Ishikawa (cell line): ENCODE measurements around the gene RPS5.
A peak's percentile ranks its signal among the peaks of the same experiment; 100 is the strongest.

ENCODE experiments used
- CEBPB ChIP-seq: IDR thresholded peaks from 2 replicates; pipeline ENCODE4 v1.6.1; 2012
- CREB1 ChIP-seq: IDR thresholded peaks from 2 replicates; pipeline ENCODE4 v1.6.1; 2012; ENCODE audit warnings: low read depth
- EGR1 ChIP-seq: IDR thresholded peaks from 2 replicates; pipeline ENCODE4 v1.6.1; 2012
- EP300 ChIP-seq: IDR thresholded peaks from 2 replicates; pipeline ENCODE4 v1.6.1; 2012; ENCODE audit warnings: borderline replicate concordance
- FOXM1 ChIP-seq: IDR thresholded peaks from 2 replicates; pipeline ENCODE4 v1.6.1; 2012; ENCODE audit warnings: low read depth, borderline replicate concordance
- NFIC ChIP-seq: IDR thresholded peaks from 2 replicates; pipeline ENCODE4 v1.6.1; 2012
- RAD21 ChIP-seq: IDR thresholded peaks from 2 replicates; pipeline ENCODE4 v1.6.1; 2012; ENCODE audit warnings: low read depth
- TAF1 ChIP-seq: IDR thresholded peaks from 2 replicates; pipeline ENCODE4 v1.6.1; 2012; ENCODE audit warnings: low read depth, mild to moderate bottlenecking
- TCF12 ChIP-seq: IDR thresholded peaks from 2 replicates; pipeline ENCODE4 v1.6.1; 2012; ENCODE audit warnings: low read depth
- TEAD4 ChIP-seq: IDR thresholded peaks from 2 replicates; pipeline ENCODE4 v1.6.1; 2012
- YY1 ChIP-seq: IDR thresholded peaks from 2 replicates; pipeline ENCODE4 v1.6.1; 2012; ENCODE audit warnings: low read depth
- ZBTB7A ChIP-seq: IDR thresholded peaks from 2 replicates; pipeline ENCODE4 v1.6.1; 2012; ENCODE audit warnings: low read depth
- TF ChIP-seq, protein P1 (sequence below): IDR thresholded peaks from 2 replicates; pipeline ENCODE4 v1.6.1; 2012
- TF ChIP-seq, protein P2 (sequence below): IDR thresholded peaks from 2 replicates; pipeline ENCODE4 v1.6.1; 2012; ENCODE audit warnings: low read depth, mild to moderate bottlenecking
- TF ChIP-seq, protein P3 (sequence below): IDR thresholded peaks from 2 replicates; pipeline ENCODE4 v1.6.1; 2012

RPS5 gene

DNA sequence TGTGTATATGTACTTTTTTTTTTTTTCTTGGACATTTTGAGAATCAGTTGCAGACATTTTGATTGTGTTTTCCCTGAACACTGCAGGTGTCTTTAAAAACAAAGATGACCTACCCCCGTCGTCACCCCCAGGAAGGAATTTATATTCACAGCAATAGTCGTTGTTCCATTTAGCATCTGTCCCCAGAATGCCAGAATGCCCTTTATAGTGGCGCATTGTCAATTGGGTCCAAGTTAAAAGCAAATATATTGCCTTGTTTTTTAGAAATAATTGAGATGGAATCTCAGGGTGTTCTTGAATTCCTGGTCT is 6.6 kb downstream of the RPS5 start:
- TF ChIP-seq, protein P1, sequence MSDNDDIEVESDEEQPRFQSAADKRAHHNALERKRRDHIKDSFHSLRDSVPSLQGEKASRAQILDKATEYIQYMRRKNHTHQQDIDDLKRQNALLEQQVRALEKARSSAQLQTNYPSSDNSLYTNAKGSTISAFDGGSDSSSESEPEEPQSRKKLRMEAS = no peak
- TF ChIP-seq TCF12 (no peak), NFIC (no peak), TEAD4 (no peak), CREB1 (no peak), TAF1 (no peak)
- TF ChIP-seq, protein P2, sequence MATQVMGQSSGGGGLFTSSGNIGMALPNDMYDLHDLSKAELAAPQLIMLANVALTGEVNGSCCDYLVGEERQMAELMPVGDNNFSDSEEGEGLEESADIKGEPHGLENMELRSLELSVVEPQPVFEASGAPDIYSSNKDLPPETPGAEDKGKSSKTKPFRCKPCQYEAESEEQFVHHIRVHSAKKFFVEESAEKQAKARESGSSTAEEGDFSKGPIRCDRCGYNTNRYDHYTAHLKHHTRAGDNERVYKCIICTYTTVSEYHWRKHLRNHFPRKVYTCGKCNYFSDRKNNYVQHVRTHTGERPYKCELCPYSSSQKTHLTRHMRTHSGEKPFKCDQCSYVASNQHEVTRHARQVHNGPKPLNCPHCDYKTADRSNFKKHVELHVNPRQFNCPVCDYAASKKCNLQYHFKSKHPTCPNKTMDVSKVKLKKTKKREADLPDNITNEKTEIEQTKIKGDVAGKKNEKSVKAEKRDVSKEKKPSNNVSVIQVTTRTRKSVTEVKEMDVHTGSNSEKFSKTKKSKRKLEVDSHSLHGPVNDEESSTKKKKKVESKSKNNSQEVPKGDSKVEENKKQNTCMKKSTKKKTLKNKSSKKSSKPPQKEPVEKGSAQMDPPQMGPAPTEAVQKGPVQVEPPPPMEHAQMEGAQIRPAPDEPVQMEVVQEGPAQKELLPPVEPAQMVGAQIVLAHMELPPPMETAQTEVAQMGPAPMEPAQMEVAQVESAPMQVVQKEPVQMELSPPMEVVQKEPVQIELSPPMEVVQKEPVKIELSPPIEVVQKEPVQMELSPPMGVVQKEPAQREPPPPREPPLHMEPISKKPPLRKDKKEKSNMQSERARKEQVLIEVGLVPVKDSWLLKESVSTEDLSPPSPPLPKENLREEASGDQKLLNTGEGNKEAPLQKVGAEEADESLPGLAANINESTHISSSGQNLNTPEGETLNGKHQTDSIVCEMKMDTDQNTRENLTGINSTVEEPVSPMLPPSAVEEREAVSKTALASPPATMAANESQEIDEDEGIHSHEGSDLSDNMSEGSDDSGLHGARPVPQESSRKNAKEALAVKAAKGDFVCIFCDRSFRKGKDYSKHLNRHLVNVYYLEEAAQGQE = no peak

DNA sequence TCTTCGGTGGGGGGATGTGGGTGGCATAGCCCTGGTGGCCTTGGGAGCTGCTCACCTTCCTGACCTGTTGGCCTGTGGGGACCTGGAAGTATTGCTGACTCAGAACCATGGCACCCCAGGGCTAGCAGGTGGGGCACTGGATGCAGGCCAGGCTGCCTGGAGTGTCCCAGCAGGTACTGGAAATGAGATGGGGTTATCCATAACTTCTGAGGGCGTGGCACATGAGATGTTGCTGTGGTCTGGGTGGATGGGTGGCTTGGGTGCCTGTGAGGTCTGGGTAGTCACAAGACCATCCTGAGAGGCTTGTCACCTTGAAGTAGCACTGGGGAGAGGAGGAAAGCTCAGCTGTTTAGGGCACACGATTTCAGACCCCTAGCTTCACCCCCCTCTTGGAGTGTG is 7.8 kb downstream of the RPS5 start:
- TF ChIP-seq CEBPB (0 out of 2 replicates have a peak, but pooled peaks have one; percentile 19), YY1 (no peak), TAF1 (no peak), CREB1 (no peak), TEAD4 (0 out of 2 replicates have a peak, but pooled peaks have one; percentile 44), NFIC (peak; percentile 93), EGR1 (no peak)
- TF ChIP-seq, protein P3, sequence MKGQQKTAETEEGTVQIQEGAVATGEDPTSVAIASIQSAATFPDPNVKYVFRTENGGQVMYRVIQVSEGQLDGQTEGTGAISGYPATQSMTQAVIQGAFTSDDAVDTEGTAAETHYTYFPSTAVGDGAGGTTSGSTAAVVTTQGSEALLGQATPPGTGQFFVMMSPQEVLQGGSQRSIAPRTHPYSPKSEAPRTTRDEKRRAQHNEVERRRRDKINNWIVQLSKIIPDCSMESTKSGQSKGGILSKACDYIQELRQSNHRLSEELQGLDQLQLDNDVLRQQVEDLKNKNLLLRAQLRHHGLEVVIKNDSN = peak; percentile 12; the same call in 1 of the 2 replicates

DNA sequence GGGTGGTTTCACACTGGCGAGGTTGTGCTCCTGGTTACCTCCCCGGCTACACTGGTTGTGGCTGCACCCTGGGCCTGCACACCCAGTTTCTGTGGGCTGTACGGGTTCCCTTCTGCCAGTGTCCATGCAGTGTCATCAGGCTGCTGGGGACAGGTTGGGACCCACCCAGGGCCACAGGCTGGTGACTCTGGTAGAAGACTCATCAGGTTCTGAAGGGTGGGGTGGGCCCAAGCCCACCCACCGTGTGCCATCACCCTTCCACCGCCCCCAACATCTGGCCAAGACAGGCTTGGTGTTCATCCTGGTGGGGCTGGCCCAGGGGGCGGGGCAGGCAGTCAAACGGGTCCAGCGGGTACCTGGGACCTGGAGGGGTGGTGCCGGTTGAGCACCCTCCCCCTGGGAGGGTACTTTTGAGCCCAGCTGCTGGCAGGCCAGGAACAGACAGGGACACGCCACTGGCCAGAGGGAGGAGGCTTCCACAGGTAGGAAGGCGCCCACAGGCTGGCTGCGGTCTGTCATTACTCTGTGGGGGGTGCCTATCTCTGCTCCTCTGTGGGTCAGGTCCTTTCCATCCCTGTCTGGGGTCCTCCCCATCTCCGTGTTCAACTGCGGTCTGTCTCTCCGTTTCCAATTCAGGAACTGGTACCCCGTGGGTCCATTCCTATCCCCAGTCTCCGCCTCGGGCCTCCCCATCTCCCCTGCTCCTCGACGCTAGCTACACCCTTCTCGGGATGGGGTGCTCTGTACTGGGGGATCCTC is 8.3 kb downstream of the RPS5 start, which contains the start of gene RNF225:
RNF225 (plus strand) TSS at position 437 of the 759 bp plus-strand sequence. CDS start 434 bp downstream, outside the sequence.
- TF ChIP-seq, protein P1 = 0 out of 2 replicates have a peak, but pooled peaks have one; percentile 12
- TF ChIP-seq FOXM1 = no peak
- no peak; the same call in 1 of the 2 replicates for TF ChIP-seq ZBTB7A
- TF ChIP-seq TAF1 = peak; percentile 18; the same call in 1 of the 2 replicates

DNA sequence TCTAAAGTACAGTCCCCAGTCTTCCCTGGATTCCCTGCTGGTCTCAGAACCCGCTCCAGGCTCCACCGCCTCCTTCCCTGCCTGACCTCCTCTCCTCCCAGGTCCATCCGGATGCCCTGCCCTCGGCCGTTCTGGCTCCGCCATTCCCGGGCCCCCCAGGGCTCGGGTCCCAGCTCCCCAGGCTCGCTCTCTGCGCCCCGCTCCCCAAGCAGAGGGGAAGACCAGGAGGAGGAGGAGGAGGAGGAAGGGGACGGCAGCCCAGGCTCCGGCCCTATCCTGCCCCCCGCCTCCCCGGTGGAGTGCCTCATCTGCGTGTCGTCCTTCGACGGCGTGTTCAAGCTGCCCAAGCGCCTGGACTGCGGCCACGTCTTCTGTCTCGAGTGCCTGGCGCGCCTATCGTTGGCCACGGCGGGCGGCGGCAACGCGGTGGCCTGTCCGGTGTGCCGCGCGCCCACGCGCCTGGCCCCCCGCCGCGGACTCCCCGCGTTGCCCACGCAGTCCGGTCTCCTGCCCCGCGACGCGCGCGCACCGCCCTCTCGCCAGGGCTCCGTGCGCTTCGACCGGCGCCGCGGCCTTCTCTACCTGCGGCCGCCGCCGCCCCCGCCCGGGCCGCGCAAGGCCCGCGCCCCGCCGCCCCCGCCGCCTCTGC is 9.0 kb downstream of the RPS5 start:
- TF ChIP-seq FOXM1 (no peak), TAF1 (no peak), CEBPB (no peak), EP300 (no peak), TEAD4 (no peak), NFIC (no peak), EGR1 (no peak), ZBTB7A (no peak), CREB1 (no peak)
- TF ChIP-seq, protein P2 = no peak
- TF ChIP-seq, protein P1 = no peak
- TF ChIP-seq, protein P3 = no peak

DNA sequence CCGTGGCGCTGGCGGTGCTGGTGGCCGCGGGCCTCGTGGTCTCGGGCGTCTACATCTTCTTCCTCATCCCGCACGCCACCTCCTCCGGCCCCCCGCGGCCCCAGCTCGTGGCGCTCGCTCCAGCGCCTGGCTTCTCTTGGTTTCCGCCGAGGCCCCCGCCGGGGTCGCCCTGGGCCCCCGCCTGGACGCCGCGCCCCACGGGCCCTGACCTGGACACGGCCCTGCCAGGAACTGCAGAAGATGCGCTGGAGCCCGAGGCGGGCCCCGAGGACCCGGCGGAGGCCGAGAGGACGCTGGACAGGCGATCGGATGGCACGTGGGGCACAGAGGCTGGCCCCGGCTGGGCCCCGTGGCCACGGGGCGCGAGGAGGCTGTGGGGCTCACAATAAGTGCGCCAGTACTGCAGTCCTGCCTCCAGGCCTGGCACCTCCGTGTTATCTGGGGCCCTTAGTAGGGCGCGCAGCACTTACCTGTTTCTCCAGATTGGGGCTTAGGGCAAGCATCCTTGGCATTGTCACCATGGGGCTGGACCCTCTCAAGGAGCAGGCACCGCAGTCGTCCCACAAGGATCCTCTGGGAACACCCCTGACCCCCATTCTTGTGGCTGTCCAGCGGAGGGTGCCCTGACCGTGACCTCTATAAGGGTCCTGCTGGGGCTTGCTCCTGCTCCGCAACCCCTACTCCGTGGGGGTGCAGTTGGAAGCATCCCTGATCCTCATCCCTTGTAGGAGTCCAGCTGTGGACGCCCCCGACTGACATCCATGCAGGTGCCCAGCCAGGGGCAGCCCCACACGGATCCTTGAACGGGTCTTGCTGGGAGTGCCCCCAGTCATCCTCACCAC is 9.8 kb downstream of the RPS5 start:
- TF ChIP-seq TEAD4 = no peak
- TF ChIP-seq FOXM1 = no peak
- TF ChIP-seq, protein P1 = no peak
- TF ChIP-seq EGR1 = no peak
- no peak for TF ChIP-seq NFIC
- TF ChIP-seq TCF12 = no peak
- no peak for TF ChIP-seq EP300
- TF ChIP-seq YY1 = no peak
- TF ChIP-seq, protein P2 = no peak
- TF ChIP-seq, protein P3 = no peak
- no peak for TF ChIP-seq TAF1
- TF ChIP-seq RAD21 = no peak
- TF ChIP-seq CEBPB = no peak
- no peak for TF ChIP-seq CREB1
- no peak for TF ChIP-seq ZBTB7A
